Ovary (tissue), 9 donors: ENCODE measurements around the gene TMEM107. TPM values are rescaled to one million over a fixed set of nuclear protein-coding genes. Genes with fewer than 3 reads are reported as not detected.

Experiments
- DNase-seq, 5 donors: peaks; one replicate each; pipeline ENCODE4 v3.0.0-alpha.2; 2019 to 2020
- H3K27ac ChIP-seq, 2 donors: fragments of 200-600 bp; one replicate each; pipeline versions ENCODE4 v1.5.1 to v1.8.0; 2019 to 2022
- H3K27me3 ChIP-seq: fragments of 200-600 bp; one replicate; pipeline ENCODE4 v1.8.0; 2022
- H3K36me3 ChIP-seq: fragments of 200-600 bp; sonication (generic); one replicate; pipeline ENCODE4 v1.5.1; 2019
- H3K4me1 ChIP-seq: one replicate; pipeline ENCODE4 v1.8.1; 2013; ENCODE audit warnings: mild to moderate bottlenecking, moderate library complexity; ENCODE audit not compliant: insufficient read depth
- H3K4me3 ChIP-seq: fragments of 200-600 bp; sonication (generic); one replicate; pipeline ENCODE4 v1.5.1; 2017
- H3K9me3 ChIP-seq, 2 donors: fragments of 200-600 bp in 1 of 2; sonication (generic) in 1 of 2; one replicate each; pipeline versions ENCODE4 v1.5.1 to v1.8.1; 2013 to 2019; ENCODE audit warnings: mild to moderate bottlenecking in 1 of 2, moderate library complexity in 1 of 2
- CTCF ChIP-seq, 3 donors: fragments of 450-650 bp in 2 of 3; fragments of 200-600 bp in 1 of 3; IDR thresholded peaks; one replicate each; pipeline versions ENCODE4 v1.5.1 to v1.8.0; 2016 to 2022; ENCODE audit warnings: antibody characterized with exemption in 3 of 3, mild to moderate bottlenecking in 1 of 3
- EP300 ChIP-seq: sonication (generic); formaldehyde crosslinking; IDR thresholded peaks from one replicate; pipeline ENCODE4 v1.6.1; 2017; ENCODE audit warnings: antibody characterized with exemption
- POLR2A ChIP-seq: fragments of 450-650 bp; IDR thresholded peaks from one replicate; pipeline ENCODE4 v1.6.1; 2017; ENCODE audit warnings: antibody characterized with exemption, mild to moderate bottlenecking, moderate library complexity
- WGBS, 3 donors: extraction: QIAGEN DNeasy Blood & Tissue Kit in 1 of 3; methylation state at CpG; one replicate each; pipeline versions ENCODE4 v1.1.5 to v1.1.7; 2013 to 2017; 5-methylcytosine and 5-hydroxymethylcytosine counted together
- intact Hi-C, 4 donors: fragments of 100-400 bp; cut with DNase I; formaldehyde crosslinking; loops; one replicate each; pipeline versions ENCODE4 v1.11.0 to v1.15.1; 2022 to 2023
- polyA plus RNA-seq, 2 donors: library from polyadenylated mRNA; stranded (reverse); fragments of 200-250 nt in 1 of 2; fragments of 350-450 nt in 1 of 2; fragmentation: Illumina TruSeq in 1 of 2; extraction: RNeasy Lipid Tissue Mini Kit (QIAGEN cat#74804) in 1 of 2; gene quantifications; one replicate each; pipeline ENCODE4 v1.2.3, GENCODE V29; 2013 to 2014
- total RNA-seq, 7 donors: library from RNA; depleted of rRNA in 2 of 7; stranded (reverse); fragments of >200 nt in 2 of 7; fragmentation: NEBNext Ultra II Directional in 3 of 7; extraction: Animal tissue kit (Norgen Biotek cat#: 25700) in 3 of 7; gene quantifications; one replicate each; pipeline versions ENCODE4 v1.1.0 to v1.2.4, GENCODE V29; 2016 to 2023
- donor health status: DM: no; HTN: no; CAD: no; lungs with moderate emphysema.
- donor health status: DM: no; HTN: no; CAD: no.
- donor health status: Bipolar disorder and iron deficiency.
- donor health status: DM: yes; HTN: yes; CAD: no.
- donor health status: DM: no; HTN: no; CAD: no.
- donor health status: DM: yes; HTN: yes; CAD: no.

Gene TMEM107
- total and polyA plus RNA-seq, 9 donors = 7.5 to 57.6 (median 10.5) TPM

- H3K27ac ChIP-seq = peak overlapping the region; percentile 99 to 100
- peaks cover 16% of the 10 kb centered on the region for H3K4me1 ChIP-seq
- 45 to 53% (median 49%) methylated on average over 5 of the region's 5 CpGs for WGBS, 3 donors
- H3K36me3 ChIP-seq = no peaks in the 10 kb centered on the region
- no peak for TF ChIP-seq CTCF (IDR thresholded peaks at IDR 0.05)
- TF ChIP-seq POLR2A = no peak
- no peak for TF ChIP-seq EP300
- H3K9me3 ChIP-seq = no peaks in the 10 kb centered on the region
- no peak for DNase-seq
- intact Hi-C loops = loop anchor here in 1 of 4 donors (2.0 kb wide), 1 partner anchor 22 kb away; no protein-coding TSS in a partner anchor
- no peaks in the 10 kb centered on the region for H3K27me3 ChIP-seq
- no peak overlapping the region for H3K4me3 ChIP-seq
Measured at GRCh38 chr17:8160741-8161221, 15.4 kb downstream of the TMEM107 start.

GRCh38 chr17:8160224-8160577 is 16.0 kb downstream of the TMEM107 start:
- WGBS, 3 donors = 61 to 68% (median 65%) methylated on average over 3 to 4 of the region's 4 CpGs
- TF ChIP-seq EP300 (no peak), POLR2A (no peak), CTCF (IDR thresholded peaks at IDR 0.05) (no peak)
- intact Hi-C loops = loop anchor here in 1 of 4 donors (2.0 kb wide), 1 partner anchor 21 kb away; no protein-coding TSS in a partner anchor
- Histone ChIP-seq H3K4me3 (no peak overlapping the region), H3K4me1 (peaks cover 16% of the 10 kb centered on the region), H3K36me3 (no peaks in the 10 kb centered on the region), H3K9me3 (no peaks in the 10 kb centered on the region), H3K27ac (peak overlapping the region in 1 of 2 donors; percentile 100), H3K27me3 (no peaks in the 10 kb centered on the region)
- DNase-seq = no peak

- intact Hi-C loops = loop anchor here in 2 of 4 donors (2.0 to 10.0 kb wide), 2 partner anchors 21 to 315 kb away; no protein-coding TSS in a partner anchor
- no peaks in the 10 kb centered on the region for H3K9me3 ChIP-seq
- 66 to 67% (median 67%) methylated on average over 4 of the region's 4 CpGs for WGBS, 3 donors
- H3K27ac ChIP-seq = peak overlapping the region in 1 of 2 donors; percentile 44
- no peaks in the 10 kb centered on the region for H3K27me3 ChIP-seq
- H3K4me1 ChIP-seq = peaks cover 13% of the 10 kb centered on the region
- no peaks in the 10 kb centered on the region for H3K36me3 ChIP-seq
- no peak overlapping the region for H3K4me3 ChIP-seq
- no peak for TF ChIP-seq POLR2A
- no peak for TF ChIP-seq CTCF (IDR thresholded peaks at IDR 0.05)
- no peak for TF ChIP-seq EP300
- peak in 1 of 5 donors; percentile 43 for DNase-seq
Measured at GRCh38 chr17:8159459-8160223, 16.5 kb downstream of the TMEM107 start.

- Histone ChIP-seq H3K27ac (peak overlapping the region; percentile 44 to 94), H3K9me3 (no peaks in the 10 kb centered on the region), H3K27me3 (no peaks in the 10 kb centered on the region), H3K4me1 (peaks cover 11% of the 10 kb centered on the region), H3K4me3 (no peak overlapping the region), H3K36me3 (no peaks in the 10 kb centered on the region)
- intact Hi-C loops = loop anchor here in 1 of 4 donors (10.0 kb wide), 1 partner anchor 314 kb away; no protein-coding TSS in a partner anchor
- 58 to 68% (median 62%) methylated on average over 3 of the region's 3 CpGs for WGBS, 3 donors
- DNase-seq = no peak
- TF ChIP-seq POLR2A (no peak), EP300 (no peak)
Measured at GRCh38 chr17:8159032-8159400, 17.2 kb downstream of the TMEM107 start.
